ENCODE measurements around the gene EEF1A2. TPM values are rescaled to one million over a fixed set of nuclear protein-coding genes. Genes with fewer than 3 reads are reported as not detected.

The EEF1A2 gene
- total RNA-seq, 4 donors from 2014 or later = 13.3 to 26.8 (median 22.9) TPM

DNA sequence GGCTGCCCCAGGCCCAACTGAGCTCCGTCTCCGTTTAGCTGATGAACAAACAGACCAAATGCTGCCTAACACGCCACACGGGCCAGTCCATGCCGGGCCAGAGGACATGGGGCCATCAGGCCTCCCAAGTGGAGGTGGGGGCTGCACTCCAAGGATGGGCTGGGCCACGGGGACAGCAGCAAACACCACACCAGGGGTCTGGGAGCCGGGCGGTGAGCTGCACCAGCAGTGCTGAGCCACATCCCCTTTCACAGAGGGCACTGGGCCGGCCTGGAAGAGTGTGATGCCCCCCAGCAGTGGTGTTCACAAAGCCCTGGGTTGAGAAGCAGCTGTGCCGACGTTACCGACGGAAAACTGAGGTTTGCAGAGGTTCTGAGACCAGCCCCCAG, 29.2 kb downstream of the EEF1A2 start:
- WGBS, 2 donors = 67 to 76% methylated on average over 12 to 13 of the region's 13 CpGs
- TF ChIP-seq POLR2A (IDR thresholded peaks at IDR 0.05) (no peak), CTCF (IDR thresholded peaks at IDR 0.05) (no peak)
- H3K4me3 ChIP-seq (ENCODE audit: low read depth, poor library complexity, severe bottlenecking) = no peak overlapping the region
- intact Hi-C loops (cut with DNase I; ENCODE audit: low total_unique reads) = no loop called here
- DNase-seq (ENCODE audit: low spot score in 2 of 2) = no peak

DNA sequence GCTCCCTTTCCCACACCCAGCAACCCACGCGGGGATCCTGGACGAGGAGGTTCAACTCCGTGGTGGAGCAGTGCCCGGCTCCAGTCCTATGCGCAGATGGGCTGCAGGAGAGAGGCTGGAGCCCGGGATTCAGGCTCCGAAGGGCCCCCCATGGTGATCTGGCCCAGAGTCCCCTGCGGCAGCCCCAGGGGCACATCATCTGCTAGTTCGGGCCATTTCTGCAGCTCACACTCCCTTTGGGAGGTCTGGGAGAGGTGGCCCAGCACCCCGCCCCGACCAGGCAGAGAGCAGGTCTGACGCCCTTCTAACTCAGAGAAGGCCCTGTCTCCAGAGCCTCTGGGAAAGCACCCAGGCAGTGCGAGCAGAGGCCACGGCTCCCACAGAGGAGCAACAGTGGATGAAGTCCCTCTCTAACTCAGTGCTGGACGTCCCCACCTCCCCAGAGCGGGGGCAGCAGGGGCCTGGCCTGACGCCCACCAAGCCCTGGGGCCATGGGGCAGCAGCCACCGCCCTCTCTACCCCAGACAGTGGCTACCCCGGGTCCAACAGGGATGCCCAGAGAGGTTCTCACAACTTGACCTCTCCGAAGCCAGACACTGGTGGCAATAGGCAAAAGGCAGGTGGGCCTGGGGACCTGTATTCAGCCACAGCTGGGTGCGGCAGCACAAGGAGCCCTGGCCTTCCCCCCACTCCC, 29.7 kb downstream of the EEF1A2 start:
- no peak for DNase-seq (ENCODE audit: low spot score in 2 of 2)
- intact Hi-C loops (cut with DNase I; ENCODE audit: low total_unique reads) = no loop called here
- TF ChIP-seq CTCF (IDR thresholded peaks at IDR 0.05) (no peak), POLR2A (IDR thresholded peaks at IDR 0.05) (no peak)
- H3K4me3 ChIP-seq (ENCODE audit: low read depth, poor library complexity, severe bottlenecking) = no peak overlapping the region
- 67 to 79% methylated on average over 9 to 16 of the region's 22 CpGs for WGBS, 2 donors

DNA sequence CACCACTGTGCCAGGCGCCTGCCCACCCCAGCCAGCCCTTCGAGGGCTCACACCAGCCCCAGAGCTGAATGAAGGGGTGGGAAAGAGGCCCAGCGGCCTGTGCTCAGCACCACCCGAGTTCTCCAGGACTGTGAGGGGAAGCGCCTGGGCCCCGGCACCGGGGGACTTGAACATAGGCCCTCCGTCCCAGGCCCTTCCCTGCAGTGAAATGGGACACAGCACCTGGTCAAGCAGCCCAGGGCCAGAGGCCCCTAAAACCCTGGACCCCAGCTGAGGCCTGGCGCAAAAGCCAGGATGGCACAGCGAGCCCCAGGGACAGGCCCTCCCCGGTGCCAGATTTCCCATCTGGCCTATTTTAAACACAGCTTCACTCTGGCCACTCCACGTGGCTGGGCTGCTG, 30.5 kb downstream of the EEF1A2 start:
- DNase-seq (ENCODE audit: low spot score in 2 of 2) = no peak
- no peak overlapping the region for H3K4me3 ChIP-seq (ENCODE audit: low read depth, poor library complexity, severe bottlenecking)
- 81 to 82% methylated on average over 11 to 12 of the region's 12 CpGs for WGBS, 2 donors
- intact Hi-C loops (cut with DNase I; ENCODE audit: low total_unique reads) = no loop called here
- TF ChIP-seq POLR2A (IDR thresholded peaks at IDR 0.05) (no peak), CTCF (IDR thresholded peaks at IDR 0.05) (no peak)

DNA sequence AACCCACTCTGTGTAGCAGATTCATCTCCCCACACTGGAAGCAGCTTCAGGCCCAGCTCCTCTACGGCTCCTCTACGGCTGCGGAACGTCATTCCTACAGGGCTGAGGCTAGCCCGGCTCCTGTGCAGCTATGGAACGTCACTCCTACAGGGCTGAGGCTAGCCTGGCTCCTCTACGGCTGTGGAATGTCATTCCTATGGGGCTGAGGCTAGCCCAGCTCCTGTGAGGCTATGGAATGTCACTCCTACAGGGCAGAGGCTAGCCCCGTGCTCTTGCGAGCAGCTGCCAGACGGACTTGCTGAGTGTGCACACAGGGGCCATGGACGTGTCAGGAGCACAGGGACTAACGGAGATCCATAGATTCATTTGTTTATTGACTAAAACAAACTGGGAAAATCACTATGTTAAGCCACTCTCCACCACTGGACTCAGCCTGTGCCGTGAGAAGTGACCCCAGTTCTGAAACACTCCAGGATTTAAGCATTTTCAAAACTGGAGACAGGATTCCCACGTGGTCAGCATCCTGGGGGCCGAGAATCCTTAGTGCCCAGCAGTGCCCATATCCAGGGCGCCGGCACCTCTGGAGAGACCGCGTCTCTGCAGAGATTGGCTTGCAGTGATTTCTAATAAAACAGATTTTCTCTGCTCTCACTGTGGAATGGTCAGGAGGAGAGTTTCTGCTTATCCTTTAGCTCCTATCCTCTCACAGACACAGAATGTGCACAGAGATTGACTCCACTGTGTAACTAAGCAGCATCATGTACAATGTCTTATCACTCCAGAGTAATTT, 31.4 kb downstream of the EEF1A2 start:
- DNase-seq (ENCODE audit: low spot score in 2 of 2) = no peak
- WGBS, 2 donors = 69 to 73% methylated on average over 19 of the region's 19 CpGs
- intact Hi-C loops (cut with DNase I; ENCODE audit: low total_unique reads) = no loop called here
- H3K4me3 ChIP-seq (ENCODE audit: low read depth, poor library complexity, severe bottlenecking) = no peak overlapping the region
- TF ChIP-seq CTCF (IDR thresholded peaks at IDR 0.05) (no peak), POLR2A (IDR thresholded peaks at IDR 0.05) (no peak)

DNA sequence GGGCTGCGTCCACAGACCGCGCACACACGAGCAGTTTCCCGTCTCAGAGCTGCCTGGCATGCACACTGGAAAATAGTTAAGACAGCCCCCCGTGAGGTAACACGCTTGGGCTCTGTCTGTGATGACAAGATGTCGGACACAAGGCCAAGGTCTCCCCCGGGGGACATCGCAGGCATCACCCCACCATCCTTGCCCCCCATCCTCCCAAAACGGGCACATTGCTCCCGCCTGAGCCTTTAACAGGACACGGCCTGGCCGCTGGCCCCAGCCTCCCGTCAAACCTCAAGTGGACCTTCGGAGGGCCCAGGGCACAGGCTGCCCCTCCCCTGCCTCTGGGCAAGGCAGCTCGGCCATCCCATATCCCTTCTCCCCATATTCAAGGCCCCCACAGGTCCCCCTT, 32.0 kb downstream of the EEF1A2 start:
- H3K4me3 ChIP-seq (ENCODE audit: low read depth, poor library complexity, severe bottlenecking) = no peak overlapping the region
- no peak for DNase-seq (ENCODE audit: low spot score in 2 of 2)
- intact Hi-C loops (cut with DNase I; ENCODE audit: low total_unique reads) = no loop called here
- TF ChIP-seq POLR2A (IDR thresholded peaks at IDR 0.05) (no peak), CTCF (IDR thresholded peaks at IDR 0.05) (no peak)
- 82 to 84% methylated on average over 15 to 17 of the region's 17 CpGs for WGBS, 2 donors

Data from lower leg skin (tissue), 4 donors.